Chondrocyte (in vitro differentiated cells): Measurements from ENCODE around the gene NGLY1. TPM values are rescaled to one million over a fixed set of nuclear protein-coding genes. Genes with fewer than 3 reads are reported as not detected.

Source experiments
- DNase-seq: peaks from one replicate; pipeline ENCODE4 v3.0.0; 2021; ENCODE audit warnings: mixed read lengths, low spot score
- H3K27ac Mint-ChIP-seq: one replicate; pipeline ENCODE4 v1.8.0; 2021; ENCODE audit warnings: mild to moderate bottlenecking, moderate library complexity, mixed read lengths; ENCODE audit not compliant: unreplicated experiment
- H3K27me3 Mint-ChIP-seq: 2 replicates; pipeline ENCODE4 v1.8.0; 2021; ENCODE audit warnings: low read depth, mixed read lengths
- H3K36me3 Mint-ChIP-seq: 2 replicates; pipeline ENCODE4 v1.8.0; 2021; ENCODE audit warnings: low read depth, mixed read lengths
- H3K4me1 Mint-ChIP-seq: 2 replicates; pipeline ENCODE4 v1.8.0; 2021; ENCODE audit warnings: low read depth, mild to moderate bottlenecking, mixed read lengths
- H3K4me3 Mint-ChIP-seq: one replicate; pipeline ENCODE4 v1.8.0; 2021; ENCODE audit warnings: mild to moderate bottlenecking, moderate library complexity, mixed read lengths; ENCODE audit not compliant: unreplicated experiment
- H3K9me3 Mint-ChIP-seq: 2 replicates; pipeline ENCODE4 v1.8.0; 2021; ENCODE audit warnings: low read depth, mixed read lengths
- long read RNA-seq: library from polyadenylated mRNA; stranded (forward); transcript quantifications from one replicate; pipeline ENCODE4 v2.0.0, GENCODE V29; 2021
- total RNA-seq: library from RNA; stranded (reverse); gene quantifications from 3 replicates; pipeline ENCODE4 v1.2.1, GENCODE V29; 2021
- TF ChIP-seq, protein P1 (sequence below): fragments of 200-600 bp; sonication (generic); IDR thresholded peaks from 2 replicates; pipeline ENCODE4 v1.5.0; 2021; ENCODE audit warnings: antibody characterized with exemption, mild to moderate bottlenecking, moderate library complexity

The NGLY1 gene
- 24.6 to 32.7 TPM (median 29.1 TPM) in 3 replicates for total RNA-seq
- long read RNA-seq, transcript NGLY1-204 (11 exons, 2,024 nt): minor isoform, 11 of 96 reads
- long read RNA-seq, transcript NGLY1-202 (12 exons, 2,473 nt): major isoform, 62 of 96 reads
- long read RNA-seq, partial matches to known transcripts: 2 of 96 reads
- long read RNA-seq, other reads (novel, unspliced or antisense): 18 of 96 reads

GRCh38 chr3:25782938-25783660 is at the start of gene NGLY1:
TSS of gene NGLY1 (minus strand) at chr3:25783443. CDS start at chr3:25783390, 53 bp downstream.
- TF ChIP-seq, protein P1, sequence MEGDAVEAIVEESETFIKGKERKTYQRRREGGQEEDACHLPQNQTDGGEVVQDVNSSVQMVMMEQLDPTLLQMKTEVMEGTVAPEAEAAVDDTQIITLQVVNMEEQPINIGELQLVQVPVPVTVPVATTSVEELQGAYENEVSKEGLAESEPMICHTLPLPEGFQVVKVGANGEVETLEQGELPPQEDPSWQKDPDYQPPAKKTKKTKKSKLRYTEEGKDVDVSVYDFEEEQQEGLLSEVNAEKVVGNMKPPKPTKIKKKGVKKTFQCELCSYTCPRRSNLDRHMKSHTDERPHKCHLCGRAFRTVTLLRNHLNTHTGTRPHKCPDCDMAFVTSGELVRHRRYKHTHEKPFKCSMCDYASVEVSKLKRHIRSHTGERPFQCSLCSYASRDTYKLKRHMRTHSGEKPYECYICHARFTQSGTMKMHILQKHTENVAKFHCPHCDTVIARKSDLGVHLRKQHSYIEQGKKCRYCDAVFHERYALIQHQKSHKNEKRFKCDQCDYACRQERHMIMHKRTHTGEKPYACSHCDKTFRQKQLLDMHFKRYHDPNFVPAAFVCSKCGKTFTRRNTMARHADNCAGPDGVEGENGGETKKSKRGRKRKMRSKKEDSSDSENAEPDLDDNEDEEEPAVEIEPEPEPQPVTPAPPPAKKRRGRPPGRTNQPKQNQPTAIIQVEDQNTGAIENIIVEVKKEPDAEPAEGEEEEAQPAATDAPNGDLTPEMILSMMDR: peak; percentile 35
- Mint-ChIP-seq H3K9me3 (no peaks in the 10 kb centered on the region), H3K4me3 (peak within 1 kb of the TSS; percentile 88), H3K36me3 (peaks cover under 1% of the 10 kb centered on the region), H3K4me1 (peaks cover 33% of the 10 kb centered on the region), H3K27me3 (no peaks in the 10 kb centered on the region), H3K27ac (peak within 1 kb of the TSS; percentile 81)
- DNase-seq: peak; percentile 94

GRCh38 chr3:25831578-25831977 is 48.3 kb upstream of the NGLY1 start:
- Mint-ChIP-seq H3K9me3 (no peaks in the 10 kb centered on the region), H3K4me3 (no peak overlapping the region), H3K36me3 (no peaks in the 10 kb centered on the region), H3K4me1 (no peaks in the 10 kb centered on the region), H3K27me3 (peaks cover 10% of the 10 kb centered on the region), H3K27ac (no peak overlapping the region)
- no peak for DNase-seq
- TF ChIP-seq, protein P1: peak; percentile 73

- Mint-ChIP-seq H3K27ac (no peak overlapping the region), H3K9me3 (no peaks in the 10 kb centered on the region), H3K36me3 (no peaks in the 10 kb centered on the region), H3K4me3 (no peak overlapping the region), H3K4me1 (no peaks in the 10 kb centered on the region), H3K27me3 (peaks cover 7% of the 10 kb centered on the region)
- TF ChIP-seq, protein P1: no peak
- DNase-seq: no peak
Measured at GRCh38 chr3:25830373-25831280, 47.4 kb upstream of the NGLY1 start.

DNA sequence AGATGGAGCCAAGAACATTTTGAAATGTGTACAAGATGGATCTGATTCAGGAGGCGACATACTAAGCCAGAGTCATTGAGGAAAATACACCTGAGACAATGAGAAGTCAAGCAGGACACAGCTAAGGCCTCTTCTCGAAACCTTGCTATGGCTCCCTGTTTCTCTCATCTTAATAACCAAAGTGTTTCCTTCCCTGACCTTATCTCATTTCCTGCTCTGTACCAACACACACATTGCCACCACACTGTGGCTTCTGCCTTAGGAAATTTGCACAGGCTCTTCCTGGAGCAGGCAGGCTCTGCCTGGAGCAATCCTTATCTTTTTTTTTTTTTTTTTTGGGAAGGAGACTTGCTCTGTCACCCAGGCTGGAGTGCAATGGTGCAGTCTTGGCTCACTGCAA is 43.3 kb upstream of the NGLY1 start:
- H3K36me3 Mint-ChIP-seq: no peaks in the 10 kb centered on the region
- no peak overlapping the region for H3K27ac Mint-ChIP-seq
- H3K4me3 Mint-ChIP-seq: no peak overlapping the region
- TF ChIP-seq, protein P1: no peak
- no peak for DNase-seq
- H3K27me3 Mint-ChIP-seq: peaks cover 7% of the 10 kb centered on the region
- H3K4me1 Mint-ChIP-seq: no peaks in the 10 kb centered on the region
- H3K9me3 Mint-ChIP-seq: no peaks in the 10 kb centered on the region

- H3K4me3 Mint-ChIP-seq: no peak overlapping the region
- TF ChIP-seq, protein P1: no peak
Measured at GRCh38 chr3:25823314-25823713, 40.1 kb upstream of the NGLY1 start.

More at GRCh38 chr3:25823314-25823713, 40.1 kb upstream of the NGLY1 start:
- no peak overlapping the region for H3K27ac Mint-ChIP-seq
- H3K4me1 Mint-ChIP-seq: peaks cover 5% of the 10 kb centered on the region
- H3K9me3 Mint-ChIP-seq: no peaks in the 10 kb centered on the region
- no peaks in the 10 kb centered on the region for H3K36me3 Mint-ChIP-seq
- DNase-seq: no peak
- peaks cover 3% of the 10 kb centered on the region for H3K27me3 Mint-ChIP-seq
